Subcutaneous adipose tissue (tissue), 4 donors: Measurements from ENCODE around the gene TWNK. TPM values are rescaled to one million over a fixed set of nuclear protein-coding genes. Genes with fewer than 3 reads are reported as not detected.

Experiments used
- CTCF ChIP-seq: fragments of 450-650 bp; IDR thresholded peaks from one replicate; pipeline ENCODE4 v1.5.1; 2016; ENCODE audit warnings: low read depth, mild to moderate bottlenecking, control low read depth, antibody characterized with exemption, moderate library complexity
- total RNA-seq, 4 donors: library from RNA; depleted of rRNA; stranded (reverse); fragments of >200 nt; gene quantifications; one replicate each; pipeline ENCODE4 v1.1.0, GENCODE V29; 2016

Gene TWNK
- total RNA-seq, 4 donors from 2014 or later, result 2.4 to 6.2 (median 3.3) TPM

DNA sequence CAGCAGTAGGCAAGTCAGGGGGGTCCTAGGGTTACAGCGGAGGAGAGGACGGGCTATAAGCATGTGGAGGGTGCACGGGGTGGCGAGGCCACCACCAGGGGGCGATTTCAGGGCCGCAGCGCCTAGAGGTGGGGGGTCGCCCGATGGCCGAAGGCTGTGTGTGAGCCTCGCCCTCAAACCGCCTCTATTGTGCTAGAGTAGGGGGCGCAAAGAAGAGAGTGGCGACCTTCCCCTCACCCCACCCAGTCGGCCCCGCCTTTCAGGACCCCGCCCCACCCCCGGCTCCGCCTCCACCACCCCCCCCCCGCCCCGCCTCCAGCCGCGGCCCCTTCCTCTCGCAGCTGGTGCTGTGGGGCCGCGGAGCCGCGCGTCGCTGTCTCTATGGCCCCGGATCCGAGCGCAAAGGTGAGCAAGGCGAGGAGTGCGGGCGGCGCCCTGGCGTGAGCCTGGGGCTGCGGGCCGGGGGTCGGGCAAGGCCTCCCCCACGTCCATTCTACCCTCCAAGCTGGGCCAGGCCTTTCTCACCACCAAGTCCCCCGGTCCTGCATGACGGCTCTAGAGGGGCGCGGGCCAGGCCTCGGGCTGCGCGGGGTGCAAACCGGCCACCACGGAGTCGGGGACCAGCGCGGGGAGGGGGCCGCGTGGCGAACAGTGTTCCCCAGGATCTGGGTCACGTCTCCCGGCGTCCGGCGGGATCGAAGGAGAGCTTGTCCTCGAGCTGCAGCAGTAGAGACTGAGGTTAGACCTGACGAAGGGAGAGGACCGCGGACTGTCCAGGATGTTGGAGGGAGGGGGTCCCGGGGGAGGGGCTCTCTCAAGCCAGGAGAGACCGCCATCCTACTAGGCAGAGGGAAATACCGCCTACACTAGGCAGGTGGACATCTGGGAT, 17.9 kb upstream of the TWNK start, which contains the start of gene SEMA4G:
Gene SEMA4G (plus strand): TSS at position 318 of the 889 bp plus-strand sequence. CDS start 3,409 bp downstream, outside the sequence.
- TF ChIP-seq CTCF, result no peak

DNA sequence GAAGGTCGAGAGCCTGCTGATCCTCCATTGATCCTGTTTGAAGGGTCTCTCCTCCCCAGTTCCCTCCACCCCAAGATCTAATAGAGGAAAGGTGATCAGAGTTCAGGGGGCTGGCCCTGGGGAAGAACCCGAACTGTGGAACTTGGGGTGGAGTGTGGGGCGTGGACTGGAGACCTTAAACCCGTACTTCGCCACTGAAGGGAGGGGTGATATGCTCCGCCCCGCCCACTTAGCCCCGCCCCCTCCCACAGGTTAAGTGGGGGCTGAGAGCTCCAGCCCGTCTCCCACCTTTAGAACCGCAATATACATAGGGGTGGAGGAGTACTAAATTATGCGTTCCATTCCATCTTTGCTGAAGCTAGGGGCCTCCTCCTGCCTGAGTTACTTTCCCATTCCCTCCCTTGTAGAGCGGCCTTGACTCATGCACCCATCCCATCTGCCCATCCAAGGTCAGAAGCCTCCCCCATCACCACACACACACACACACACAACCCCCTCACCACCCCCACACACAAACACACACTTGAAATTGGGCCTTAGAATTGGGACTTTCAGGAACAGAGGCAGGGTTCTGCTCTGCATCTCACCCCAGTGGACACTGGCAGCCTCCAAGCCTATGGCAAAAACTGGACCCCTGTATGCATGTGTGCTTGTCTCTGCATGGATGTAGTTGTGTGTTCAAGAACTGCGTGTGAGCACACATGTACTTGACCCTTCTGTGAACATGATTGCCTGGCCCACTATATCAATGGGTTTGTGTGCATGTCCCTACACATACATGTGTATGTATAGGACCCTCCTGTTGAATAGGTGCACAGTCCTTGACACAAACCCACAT, 17.0 kb upstream of the TWNK start:
- TF ChIP-seq CTCF, result no peak

GRCh38 chr10:100970914-100971811, 16.2 kb upstream of the TWNK start:
- no peak for TF ChIP-seq CTCF

DNA sequence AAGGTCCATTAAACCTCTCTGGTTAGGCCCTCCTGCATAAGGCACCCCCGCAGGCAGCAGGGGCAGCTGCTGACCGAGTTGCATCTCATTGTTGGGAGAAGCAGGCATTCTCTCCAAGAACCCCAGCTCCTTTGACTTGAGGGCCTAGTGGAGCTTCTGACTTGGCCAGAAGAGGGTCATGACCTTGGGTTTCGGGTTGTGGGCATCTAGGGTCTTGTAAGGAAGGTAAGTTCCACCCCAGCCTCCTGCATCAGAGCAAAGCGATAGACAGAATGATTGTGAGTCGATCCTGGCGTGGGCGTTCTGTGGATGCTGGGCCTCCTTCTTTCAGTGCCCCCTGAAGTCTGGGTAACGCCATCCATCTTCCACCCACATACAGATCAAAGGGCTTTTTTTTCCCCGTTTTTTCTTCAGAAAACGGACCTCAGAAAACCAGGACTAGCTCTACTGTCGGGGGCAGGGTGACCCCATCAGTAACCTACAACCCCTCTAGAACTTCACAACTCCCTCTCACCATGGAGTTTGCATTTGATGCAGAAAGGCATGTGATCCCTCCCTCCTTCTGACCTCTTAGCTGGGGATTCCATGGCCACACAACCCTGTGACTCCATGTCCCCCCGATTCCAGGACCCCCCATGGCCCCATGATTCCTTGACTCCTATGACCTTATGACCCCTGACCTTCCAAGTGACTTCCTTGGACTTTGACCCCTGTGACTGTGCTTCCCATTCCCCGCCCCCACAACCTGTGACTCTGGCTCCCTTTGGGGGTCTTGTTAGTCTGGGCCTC, 15.0 kb upstream of the TWNK start:
- TF ChIP-seq CTCF, result no peak

DNA sequence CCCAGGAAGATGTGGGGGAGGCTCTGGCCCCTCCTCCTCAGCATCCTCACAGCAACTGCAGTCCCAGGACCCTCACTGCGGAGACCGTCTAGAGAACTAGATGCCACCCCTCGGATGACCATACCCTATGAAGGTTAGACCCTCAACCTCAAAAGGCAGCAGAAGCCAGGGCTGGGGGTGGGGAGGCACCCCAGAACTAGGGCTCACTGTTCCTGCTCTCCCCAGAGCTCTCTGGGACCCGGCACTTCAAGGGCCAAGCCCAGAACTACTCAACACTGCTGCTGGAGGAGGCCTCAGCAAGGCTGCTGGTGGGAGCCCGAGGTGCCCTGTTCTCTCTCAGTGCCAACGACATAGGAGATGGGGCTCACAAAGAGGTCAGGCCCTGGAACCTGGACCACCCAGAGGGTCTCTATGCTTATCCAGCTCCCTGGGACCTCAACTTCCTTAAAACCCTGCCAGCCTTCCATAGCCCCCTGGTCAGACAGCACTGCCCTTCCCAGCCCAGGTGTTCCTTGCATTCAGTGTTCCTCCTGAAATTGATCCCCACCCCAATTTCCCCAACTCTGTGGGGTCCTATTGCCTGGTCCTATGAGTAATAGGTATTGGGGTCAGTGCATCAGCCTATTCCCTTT, 14.3 kb upstream of the TWNK start:
- no peak for TF ChIP-seq CTCF

- TF ChIP-seq CTCF, result no peak
Measured at GRCh38 chr10:100976906-100977305, 10.4 kb upstream of the TWNK start.
